NB4 (cell line): Measurements from ENCODE around the gene MED15.

Source experiments
- CTCF ChIP-seq: IDR thresholded peaks from one replicate; pipeline ENCODE4 v1.5.1; 2012; ENCODE audit warnings: low read depth, low read length
- POLR2A ChIP-seq: IDR thresholded peaks from 2 replicates; pipeline ENCODE4 v1.6.1; 2011; ENCODE audit warnings: mild to moderate bottlenecking; ENCODE audit not compliant: insufficient read length; ENCODE audit errors: extremely low read depth
- TF ChIP-seq, protein P1 (sequence below): IDR thresholded peaks from 2 replicates; pipeline ENCODE4 v1.6.1; 2011; ENCODE audit warnings: low read depth, low read length

DNA sequence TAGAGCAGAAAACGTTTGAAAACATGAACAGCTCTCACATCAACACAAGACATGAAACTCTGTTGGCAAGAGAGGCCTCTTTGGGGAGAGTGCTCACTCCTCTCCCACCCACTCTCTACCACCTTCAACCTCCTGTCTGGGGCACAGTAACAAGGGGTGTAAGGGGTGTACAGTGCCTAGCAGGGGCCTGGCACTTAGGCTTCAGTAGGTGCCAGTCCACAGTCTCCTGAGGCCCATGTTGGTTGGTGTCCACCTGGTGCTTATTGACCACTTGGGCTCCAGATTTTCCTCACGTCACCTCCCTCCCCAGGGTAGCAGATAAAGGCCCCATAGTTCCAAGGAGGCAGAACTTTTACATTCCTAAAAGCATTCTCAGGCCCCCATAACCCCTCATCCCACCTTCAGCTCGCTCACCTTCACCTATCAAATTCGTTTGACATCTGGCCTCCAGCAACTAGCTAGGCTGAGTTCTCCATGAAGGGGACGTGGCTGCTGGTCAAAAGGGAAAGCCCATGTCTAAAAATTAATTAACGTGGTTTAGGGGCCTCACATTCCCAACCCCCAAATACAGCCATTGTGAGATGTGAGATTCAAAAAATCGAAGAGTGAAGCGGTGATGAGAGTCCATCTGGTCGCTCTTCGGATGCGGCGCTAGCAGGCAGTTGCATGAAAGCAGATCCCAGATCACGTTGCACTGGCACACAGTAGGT is 712 bp upstream of the MED15 start:
- TF ChIP-seq CTCF (no peak), POLR2A (no peak)
- TF ChIP-seq, protein P1, sequence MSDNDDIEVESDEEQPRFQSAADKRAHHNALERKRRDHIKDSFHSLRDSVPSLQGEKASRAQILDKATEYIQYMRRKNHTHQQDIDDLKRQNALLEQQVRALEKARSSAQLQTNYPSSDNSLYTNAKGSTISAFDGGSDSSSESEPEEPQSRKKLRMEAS = no peak
